GM18909 (cell line): Measurements from ENCODE around the gene CDR2L.
"Not testable (repeated sequence)": the region's sequence is repeated elsewhere in the genome, so short reads cannot be mapped to it uniquely, and the experiment has no call there.

Experiments
- ATAC-seq: cut with Tn5 transposase; IDR thresholded peaks from one replicate; pipeline ENCODE4 v1.9.1; 2021; ENCODE audit warnings: mild to moderate bottlenecking; ENCODE audit not compliant: unreplicated experiment, poor library complexity

CDR2L gene

GRCh38 chr17:75006653-75007052 is 19.2 kb downstream of the CDR2L start:
- ATAC-seq, result no peak

- no peak for ATAC-seq
Observed at GRCh38 chr17:75008373-75008772, 20.9 kb downstream of the CDR2L start.

- ATAC-seq, result no peak
Observed at GRCh38 chr17:75009139-75009724, 21.8 kb downstream of the CDR2L start.

- ATAC-seq, result no peak
Observed at GRCh38 chr17:75010683-75011400, 23.4 kb downstream of the CDR2L start.

- no peak for ATAC-seq
Observed at GRCh38 chr17:75011401-75012095, 24.1 kb downstream of the CDR2L start.

GRCh38 chr17:75012096-75012345 is 24.6 kb downstream of the CDR2L start:
- ATAC-seq, result no peak

GRCh38 chr17:75012346-75013091 is 25.1 kb downstream of the CDR2L start, which contains the start of gene MRPL58:
Gene MRPL58 (plus strand): TSS chr17:75012670. CDS start chr17:75012687, 17 bp downstream.
- ATAC-seq, result peak; percentile 85

GRCh38 chr17:75013092-75013559 is 25.7 kb downstream of the CDR2L start:
- ATAC-seq, result no peak

- ATAC-seq, result no peak
Observed at GRCh38 chr17:75019146-75019545, 31.7 kb downstream of the CDR2L start.

GRCh38 chr17:75019710-75020109 is 32.3 kb downstream of the CDR2L start:
- ATAC-seq, result no peak

GRCh38 chr17:75020331-75021110 is 33.1 kb downstream of the CDR2L start:
- ATAC-seq, result no peak

GRCh38 chr17:75024686-75025397 is 37.4 kb downstream of the CDR2L start:
- no peak for ATAC-seq

- ATAC-seq, result not testable (repeated sequence)
Observed at GRCh38 chr17:75025398-75025734, 37.9 kb downstream of the CDR2L start.

GRCh38 chr17:75026650-75027049 is 39.2 kb downstream of the CDR2L start:
- not testable (repeated sequence) for ATAC-seq

GRCh38 chr17:75030161-75030560 is 42.7 kb downstream of the CDR2L start:
- ATAC-seq, result no peak

- ATAC-seq, result no peak
Observed at GRCh38 chr17:75031972-75032719, 44.7 kb downstream of the CDR2L start.

GRCh38 chr17:75032720-75033280 is 45.4 kb downstream of the CDR2L start:
- ATAC-seq, result no peak

- peak; percentile 52 for ATAC-seq
Observed at GRCh38 chr17:75033346-75034235, 46.2 kb downstream of the CDR2L start.
